GM10248 (cell line): ENCODE data around the gene NIPAL1.

Experiments used
- CTCF ChIA-PET: fragments of 300-600 bp; sonication (Branson Sonifier 250); formaldehyde crosslinking; extraction: SDS; loops from one replicate; lab custom pipeline; 2021; ENCODE audit warnings: antibody characterized with exemption; lab: Yijun Ruan, JAX
- POLR2A ChIA-PET: fragments of 350-650 bp; sonication (Branson Sonifier 250); formaldehyde crosslinking; extraction: SDS; loops from one replicate; lab custom pipeline; 2020; ENCODE audit warnings: antibody characterized with exemption; lab: Yijun Ruan, JAX
- DNase-seq: peaks from one replicate; pipeline ENCODE4 v3.0.0; 2012; ENCODE audit errors: extremely low spot score
- CTCF ChIP-seq: IDR thresholded peaks from 2 replicates; pipeline ENCODE4 v1.5.1; 2012; ENCODE audit warnings: mild to moderate bottlenecking, low read depth; ENCODE audit errors: extremely low read depth, missing control alignments, control extremely low read depth

The NIPAL1 gene

GRCh38 chr4:48038666-48039065 is 22.1 kb downstream of the NIPAL1 start:
- TF ChIP-seq CTCF = no peak
- ChIA-PET POLR2A (no interaction called here), CTCF (interaction anchor here (1.0 kb wide), 1 partner anchor 45 kb away, joined by 4 read pairs; no protein-coding TSS in a partner anchor)
- no peak for DNase-seq

DNA sequence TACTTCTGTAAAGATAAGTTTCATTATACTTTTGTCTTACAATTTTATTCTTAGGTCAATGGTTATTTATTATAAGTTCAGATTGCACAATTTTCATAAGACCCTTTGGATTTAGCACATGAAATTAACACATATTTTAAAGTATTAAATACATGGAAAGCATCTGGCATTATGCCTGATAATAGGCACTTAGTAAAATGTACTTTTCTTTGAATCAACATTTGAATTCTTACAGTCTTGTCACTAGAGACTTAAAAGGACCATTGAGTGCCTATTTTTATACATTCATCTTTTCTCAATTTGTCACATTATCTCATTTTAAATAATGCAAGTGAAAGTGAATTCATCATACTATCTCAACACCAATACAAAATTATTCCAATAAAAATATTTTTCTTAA is 23.0 kb downstream of the NIPAL1 start:
- DNase-seq = no peak
- no peak for TF ChIP-seq CTCF
- CTCF ChIA-PET = interaction anchor here (1.5 to 2.7 kb wide), 3 partner anchors 29 to 56 kb away, joined by 3 to 8 read pairs (median 4); no protein-coding TSS in a partner anchor
- POLR2A ChIA-PET = no interaction called here

GRCh38 chr4:48041535-48042137 is 25.1 kb downstream of the NIPAL1 start:
- POLR2A ChIA-PET = no interaction called here
- CTCF ChIA-PET = interaction anchor here (1.2 to 11.8 kb wide), 7 partner anchors 10 to 114 kb away, joined by 3 to 172 read pairs (median 8); no protein-coding TSS in a partner anchor
- no peak for DNase-seq

GRCh38 chr4:48042979-48043461 is 26.4 kb downstream of the NIPAL1 start:
- DNase-seq = no peak
- POLR2A ChIA-PET = no interaction called here
- CTCF ChIA-PET = interaction anchor here (0.7 to 11.8 kb wide), 8 partner anchors 12 to 116 kb away, joined by 3 to 172 read pairs (median 4); no protein-coding TSS in a partner anchor

More at GRCh38 chr4:48041535-48042137, 25.1 kb downstream of the NIPAL1 start:
- TF ChIP-seq CTCF = no peak

DNA sequence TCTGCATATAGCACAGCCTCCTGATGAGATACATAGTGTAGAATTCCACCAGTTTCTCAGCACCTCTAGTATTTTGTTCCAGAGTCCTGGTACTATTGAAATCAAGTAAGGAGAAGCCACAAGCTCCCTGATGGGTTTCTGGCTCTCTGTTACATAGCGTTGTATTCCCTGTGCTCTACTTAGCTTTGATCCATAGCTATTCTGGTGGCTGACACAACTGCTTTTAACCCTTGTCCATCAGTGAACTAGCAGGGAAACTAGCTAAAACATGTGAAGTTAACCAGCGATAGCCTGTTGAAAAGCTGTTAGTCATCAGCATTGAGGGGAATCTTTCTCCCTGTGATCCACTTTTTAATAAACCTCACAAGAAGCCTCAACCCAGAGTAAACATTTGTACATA is 26.9 kb downstream of the NIPAL1 start:
- ChIA-PET CTCF (interaction anchor here (0.7 to 11.8 kb wide), 7 partner anchors 12 to 42 kb away, joined by 3 to 172 read pairs (median 4); no protein-coding TSS in a partner anchor), POLR2A (no interaction called here)
- no peak for DNase-seq
- no peak for TF ChIP-seq CTCF

More at GRCh38 chr4:48042979-48043461, 26.4 kb downstream of the NIPAL1 start:
- TF ChIP-seq CTCF = no peak

DNA sequence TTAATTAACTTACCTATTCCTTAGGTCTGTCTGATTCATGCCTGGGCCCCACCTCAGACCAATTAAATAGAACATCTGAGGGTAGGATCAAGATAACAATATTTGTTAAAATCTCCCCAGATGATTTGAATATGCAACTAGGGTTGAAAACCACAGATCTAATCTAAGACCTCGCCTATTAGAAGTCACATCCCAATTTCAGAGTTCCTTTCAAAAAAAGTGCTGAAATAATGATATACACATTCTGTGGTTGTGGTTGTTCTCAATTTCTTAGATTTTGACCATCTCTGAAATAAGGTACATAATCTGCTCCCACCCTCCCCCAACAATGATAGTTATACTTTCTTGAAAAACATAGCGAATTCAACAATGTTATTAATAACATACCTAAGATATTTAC is 27.7 kb downstream of the NIPAL1 start:
- ChIA-PET POLR2A (interaction anchor here (0.6 kb wide), 1 partner anchor 505 kb away, joined by 3 read pairs; no protein-coding TSS in a partner anchor), CTCF (interaction anchor here (1.6 to 11.8 kb wide), 4 partner anchors 8 to 26 kb away, joined by 5 to 172 read pairs (median 8); no protein-coding TSS in a partner anchor)
- DNase-seq = no peak
- TF ChIP-seq CTCF = no peak
